Aorta (tissue), 5 donors: ENCODE results near the gene CCT3. TPM values are rescaled to one million over a fixed set of nuclear protein-coding genes. Genes with fewer than 3 reads are reported as not detected.

ENCODE experiments used
- ATAC-seq: fragments of 200-7000 bp; cut with Tn5 transposase; one replicate; pipeline ENCODE4 v1.9.1; 2022; ENCODE audit warnings: moderate library complexity; ENCODE audit not compliant: low FRiP score
- DNase-seq, 2 donors: peaks; one replicate each; pipeline ENCODE4 v3.0.0-alpha.2; 2020
- H3K27ac ChIP-seq, 2 donors: one replicate each; pipeline ENCODE4 v1.5.1; 2013; ENCODE audit warnings: low read length in 2 of 2, mild to moderate bottlenecking in 2 of 2, moderate library complexity in 2 of 2, control low read depth in 1 of 2, inconsistent platforms in 1 of 2, low read depth in 1 of 2
- H3K27me3 ChIP-seq, 2 donors: one replicate each; pipeline ENCODE4 v1.6.1; 2013; ENCODE audit warnings: control low read depth in 1 of 2, low read length in 1 of 2, mild to moderate bottlenecking in 1 of 2, moderate library complexity in 1 of 2; ENCODE audit not compliant: insufficient read depth in 2 of 2, control insufficient read depth in 1 of 2
- H3K36me3 ChIP-seq, 2 donors: one replicate each; pipeline ENCODE4 v1.6.1; 2013; ENCODE audit warnings: control low read depth in 1 of 2, low read length in 1 of 2, mild to moderate bottlenecking in 1 of 2; ENCODE audit not compliant: insufficient read depth in 2 of 2, control insufficient read depth in 1 of 2
- H3K4me1 ChIP-seq, 2 donors: one replicate each; pipeline ENCODE4 v1.6.1; 2013; ENCODE audit warnings: low read length in 2 of 2, control low read depth in 1 of 2, mild to moderate bottlenecking in 1 of 2, moderate library complexity in 1 of 2; ENCODE audit not compliant: insufficient read depth in 2 of 2, control insufficient read depth in 1 of 2
- H3K4me3 ChIP-seq, 2 donors: one replicate each; pipeline ENCODE4 v1.5.1; 2013; ENCODE audit warnings: low read length in 2 of 2, control low read depth in 1 of 2, mild to moderate bottlenecking in 1 of 2
- H3K9me3 ChIP-seq: one replicate; pipeline ENCODE4 v1.6.1; 2013; ENCODE audit warnings: mild to moderate bottlenecking, low read length; ENCODE audit not compliant: control insufficient read depth
- WGBS, 2 donors: extraction: QIAGEN DNeasy Blood & Tissue Kit; methylation state at CpG; one replicate each; pipeline ENCODE4 v1.1.7; 2013; 5-methylcytosine and 5-hydroxymethylcytosine counted together
- intact Hi-C, 2 donors: fragments of 100-400 bp; cut with DNase I; formaldehyde crosslinking; loops; one replicate each; pipeline versions ENCODE4 v1.14.2 to v1.15.0; 2022
- polyA plus RNA-seq, 2 donors: library from polyadenylated mRNA; stranded (reverse); fragments of 200-250 nt; gene quantifications; one replicate each; pipeline ENCODE4 v1.2.3, GENCODE V29; 2013
- total RNA-seq, 2 donors: library from RNA; stranded (reverse); fragmentation: NEBNext Ultra II Directional; extraction: Animal tissue kit (Norgen Biotek cat#: 25700); gene quantifications; one replicate each; pipeline ENCODE4 v1.2.1, GENCODE V29; 2021
- donor health status: healthy with polysubstance abuse.
- donor health status: Bipolar disorder and iron deficiency.
- donor health status: DM: no; HTN: no; CAD: no.
- donor health status: DM: no; HTN: no; CAD: no.
- donor health status: DM: yes; HTN: yes; CAD: no.

The CCT3 gene
- total and polyA plus RNA-seq, 4 donors, result 76.0 to 112 (median 94.5) TPM

DNA sequence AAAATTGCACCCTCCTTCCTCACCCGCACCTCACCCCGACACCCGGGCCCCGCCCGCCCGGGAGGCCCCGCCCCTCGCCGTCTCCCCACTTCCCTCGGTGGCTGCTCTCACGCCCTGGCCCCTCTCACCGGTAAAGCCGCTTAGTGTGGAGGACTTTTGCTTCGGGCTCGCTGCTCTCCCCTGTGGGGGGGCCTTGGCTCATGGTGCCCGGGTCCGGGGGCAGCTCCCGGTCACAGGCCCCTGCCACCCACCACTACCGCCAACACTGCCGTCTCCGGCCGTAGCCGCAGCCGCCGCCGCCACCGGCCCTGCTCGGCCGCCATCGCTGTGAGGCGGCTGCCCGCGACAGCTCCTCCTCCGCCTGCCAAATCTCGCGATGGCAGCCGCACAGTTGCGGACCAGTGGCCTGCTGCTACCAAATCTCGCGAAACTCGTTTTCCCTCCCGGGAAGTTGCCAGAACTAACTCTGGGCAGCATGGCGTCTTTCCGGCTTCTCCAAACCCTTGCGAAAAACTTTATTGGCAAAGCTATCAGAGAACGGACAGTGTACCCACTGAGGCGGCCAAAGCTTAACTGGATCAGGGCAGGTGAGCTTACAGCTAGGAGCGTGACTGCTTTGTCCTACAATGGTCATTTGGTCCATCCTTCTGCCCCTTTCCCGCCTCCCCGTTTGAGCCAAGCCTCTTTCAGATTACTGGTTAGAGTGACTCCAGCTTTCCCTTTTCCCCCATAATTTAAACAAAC, 55.4 kb downstream of the CCT3 start, which contains the start of gene SMG5:
Gene SMG5, minus strand, starts transcription at position 347 of the 744 bp plus-strand sequence. Its CDS starts 145 bp downstream, at position 202.
- Histone ChIP-seq H3K27ac (peak within 1 kb of the TSS in 1 of 2 donors; percentile 34), H3K4me1 (peaks cover 0 to 8% of the 10 kb centered on the region in 2 donors), H3K36me3 (peaks cover 0 to 2% of the 10 kb centered on the region in 2 donors), H3K4me3 (peak within 1 kb of the TSS; percentile 68 to 90), H3K9me3 (no peaks in the 10 kb centered on the region), H3K27me3 (no peaks in the 10 kb centered on the region)
- intact Hi-C loops, result no loop called here
- WGBS, 2 donors, result 0 to 1% methylated on average over 44 to 50 of the region's 50 CpGs
- ATAC-seq (peak; percentile 97), DNase-seq (peak; percentile 98 to 99)

DNA sequence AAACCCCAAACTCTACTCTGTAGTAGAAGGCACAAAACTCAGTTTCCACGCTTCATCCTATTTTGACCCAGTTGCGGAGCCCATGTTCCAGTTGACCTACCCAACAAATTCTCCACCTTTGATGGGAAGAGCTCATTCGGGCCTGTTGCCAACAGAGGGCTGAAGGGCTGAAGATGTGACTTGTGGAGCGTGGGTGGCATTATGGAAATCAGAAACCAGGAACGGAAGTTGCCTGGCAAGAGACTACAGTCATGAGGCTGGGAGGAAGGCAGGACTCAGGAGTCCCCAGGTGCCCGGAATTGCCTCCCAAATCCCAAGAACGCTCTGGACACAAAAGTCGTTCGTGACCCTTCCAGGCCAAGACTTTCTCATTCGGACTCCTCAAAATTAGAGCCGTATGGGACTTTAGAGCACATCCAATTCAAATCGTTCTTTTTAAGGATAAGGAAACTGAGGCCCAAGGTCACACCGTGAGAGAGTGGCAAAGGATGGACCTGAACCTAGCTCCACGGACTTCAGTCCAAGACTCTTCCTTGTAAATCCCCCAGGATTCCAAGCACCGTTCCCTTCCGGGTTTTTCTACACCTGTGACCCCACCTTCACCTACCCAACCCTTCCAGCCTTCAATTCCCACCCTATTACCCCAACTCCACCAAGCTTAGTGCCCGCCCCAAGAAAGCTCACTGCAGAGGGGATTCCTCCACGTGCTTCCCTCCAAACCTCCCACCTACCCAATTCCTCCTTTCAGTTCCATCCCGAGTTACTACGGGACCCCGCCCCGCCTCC, 56.2 kb downstream of the CCT3 start:
- peak in 1 of 2 donors; percentile 37 for DNase-seq
- H3K27ac ChIP-seq, result no peak overlapping the region
- H3K4me1 ChIP-seq, result peaks cover 0 to 8% of the 10 kb centered on the region in 2 donors
- H3K27me3 ChIP-seq, result no peaks in the 10 kb centered on the region
- peaks cover 0 to 2% of the 10 kb centered on the region in 2 donors for H3K36me3 ChIP-seq
- H3K4me3 ChIP-seq, result peak overlapping the region; percentile 67 to 90
- no peaks in the 10 kb centered on the region for H3K9me3 ChIP-seq
- ATAC-seq, result peak; percentile 2
- WGBS, 2 donors, result 7% methylated on average over 22 of the region's 22 CpGs
- intact Hi-C loops, result no loop called here

DNA sequence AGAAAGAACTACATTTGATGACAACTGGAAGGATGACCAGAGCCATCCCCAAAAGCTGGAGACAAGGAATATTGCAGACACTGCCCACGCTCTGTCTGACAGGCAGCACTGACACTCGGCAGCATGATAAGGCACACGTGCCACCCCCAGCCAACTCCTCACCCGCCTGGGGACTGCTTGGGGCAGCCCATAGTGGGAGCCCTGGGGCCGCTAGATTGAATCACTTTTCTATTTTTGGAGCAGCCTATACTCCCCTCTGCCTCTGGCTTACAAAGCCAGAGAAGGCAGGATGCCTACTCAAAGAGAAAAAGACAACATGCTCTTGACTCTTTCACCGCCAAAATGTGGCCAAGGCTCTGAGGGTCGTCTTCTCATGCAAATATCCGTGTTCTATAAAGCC, 56.8 kb downstream of the CCT3 start:
- Histone ChIP-seq H3K9me3 (no peaks in the 10 kb centered on the region), H3K27ac (no peak overlapping the region), H3K4me3 (no peak overlapping the region), H3K27me3 (no peaks in the 10 kb centered on the region), H3K4me1 (peaks cover 0 to 8% of the 10 kb centered on the region in 2 donors), H3K36me3 (peaks cover 0 to 3% of the 10 kb centered on the region in 2 donors)
- 5 to 8% methylated on average over 8 of the region's 8 CpGs for WGBS, 2 donors
- ATAC-seq (no peak), DNase-seq (peak in 1 of 2 donors; percentile 57)
- intact Hi-C loops, result no loop called here

DNA sequence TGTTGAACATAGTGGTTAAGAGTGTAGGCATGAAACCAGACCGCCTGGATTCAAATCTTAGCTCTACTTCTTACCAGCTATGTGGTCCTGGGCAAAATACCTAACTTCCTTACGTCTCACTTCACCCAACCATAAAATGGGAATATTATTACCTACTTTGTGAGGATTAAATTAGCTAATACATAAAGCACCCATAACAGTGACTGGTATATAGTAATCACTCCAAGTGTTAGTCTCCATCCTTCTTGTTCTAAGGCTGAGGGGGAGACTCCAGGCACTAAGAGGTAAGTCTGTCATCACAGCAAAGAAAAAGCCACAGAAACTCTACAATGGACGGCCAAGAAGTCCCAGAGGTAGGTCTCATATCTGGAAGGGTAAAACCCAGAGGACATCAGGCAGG, 58.3 kb downstream of the CCT3 start:
- Histone ChIP-seq H3K9me3 (no peaks in the 10 kb centered on the region), H3K4me1 (peaks cover 0 to 8% of the 10 kb centered on the region in 2 donors), H3K27ac (no peak overlapping the region), H3K27me3 (no peaks in the 10 kb centered on the region), H3K36me3 (peaks cover 0 to 5% of the 10 kb centered on the region in 2 donors), H3K4me3 (no peak overlapping the region)
- intact Hi-C loops, result no loop called here
- no peak for DNase-seq
- WGBS, 2 donors, result 79 to 87% methylated on average over 3 of the region's 3 CpGs
- ATAC-seq, result no peak

DNA sequence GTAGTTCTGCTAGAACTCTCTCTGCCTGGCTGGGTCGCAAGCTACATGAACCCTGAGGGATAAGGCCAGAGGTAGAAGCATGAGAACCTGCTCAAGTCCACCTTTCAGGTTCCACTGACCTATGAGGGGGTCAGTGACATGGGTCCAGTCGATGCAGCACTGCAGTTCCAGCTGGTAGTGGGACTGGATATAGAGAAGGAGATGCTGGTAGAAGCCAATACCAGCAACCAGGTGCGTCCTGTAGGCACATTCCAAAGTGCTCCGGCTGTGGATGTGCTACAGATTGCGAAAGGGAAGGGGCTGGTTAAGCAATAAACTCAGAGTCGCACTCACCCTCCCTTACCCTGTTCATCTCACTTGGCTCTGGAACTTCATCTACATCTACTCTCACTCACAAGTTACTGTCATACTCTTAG, 61.1 kb downstream of the CCT3 start:
- Histone ChIP-seq H3K4me3 (no peak overlapping the region), H3K4me1 (peaks cover 0 to 3% of the 10 kb centered on the region in 2 donors), H3K27me3 (no peaks in the 10 kb centered on the region), H3K27ac (no peak overlapping the region), H3K9me3 (no peaks in the 10 kb centered on the region), H3K36me3 (peaks cover 6 to 18% of the 10 kb centered on the region in 2 donors)
- no peak for ATAC-seq
- intact Hi-C loops, result no loop called here
- peak; percentile 3 to 50 for DNase-seq
- 73 to 81% methylated on average over 6 of the region's 6 CpGs for WGBS, 2 donors

DNA sequence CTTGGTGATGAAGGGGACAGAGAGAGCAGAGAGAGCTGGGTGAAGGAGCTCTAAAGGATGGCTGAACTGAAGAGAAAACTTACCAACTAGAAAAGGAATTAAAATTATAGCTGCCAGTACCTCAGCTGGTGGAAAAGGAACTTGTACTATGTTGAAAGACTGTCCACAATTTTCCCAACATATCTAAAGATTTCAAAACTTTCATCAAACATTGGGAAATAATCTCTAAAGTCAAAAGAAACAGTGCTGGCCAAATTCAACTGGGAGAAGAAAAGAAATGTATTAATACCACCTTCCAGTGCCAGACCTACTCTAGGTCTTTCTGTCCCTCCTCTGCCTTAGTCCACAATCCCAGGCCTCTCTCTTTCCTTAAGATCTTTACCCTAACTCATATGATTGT, 61.6 kb downstream of the CCT3 start:
- Histone ChIP-seq H3K27me3 (no peaks in the 10 kb centered on the region), H3K27ac (no peak overlapping the region), H3K4me1 (peaks cover 0 to 2% of the 10 kb centered on the region in 2 donors), H3K9me3 (no peaks in the 10 kb centered on the region), H3K36me3 (peaks cover 6 to 18% of the 10 kb centered on the region in 2 donors), H3K4me3 (no peak overlapping the region)
- DNase-seq, result no peak
- no peak for ATAC-seq
- intact Hi-C loops, result no loop called here

DNA sequence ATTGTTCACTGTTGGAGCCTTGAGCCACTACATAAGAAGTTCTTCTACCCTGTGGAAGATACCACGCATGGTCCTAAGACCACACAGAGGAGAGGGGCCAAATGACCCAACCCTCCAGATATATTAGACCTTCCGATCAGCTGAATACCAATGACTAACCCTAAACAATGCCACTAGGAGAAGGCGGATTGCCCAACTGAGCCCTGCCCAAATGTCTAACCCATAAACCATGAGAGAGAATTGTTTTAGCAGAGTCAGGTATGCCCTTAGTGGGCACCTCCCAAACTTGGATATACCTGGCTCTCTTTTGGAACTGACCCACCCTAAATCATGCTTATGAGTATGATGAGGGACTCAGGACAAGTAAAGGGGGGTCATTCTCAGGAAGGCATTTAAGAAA, 67.8 kb downstream of the CCT3 start:
- 90 to 94% methylated on average over 3 of the region's 3 CpGs for WGBS, 2 donors
- no peaks in the 10 kb centered on the region for H3K4me1 ChIP-seq
- H3K27me3 ChIP-seq, result no peaks in the 10 kb centered on the region
- DNase-seq (no peak), ATAC-seq (no peak)
- no peak overlapping the region for H3K4me3 ChIP-seq
- peaks cover 12 to 44% of the 10 kb centered on the region in 2 donors for H3K36me3 ChIP-seq
- no peak overlapping the region for H3K27ac ChIP-seq
- intact Hi-C loops, result no loop called here
- H3K9me3 ChIP-seq, result no peaks in the 10 kb centered on the region

DNA sequence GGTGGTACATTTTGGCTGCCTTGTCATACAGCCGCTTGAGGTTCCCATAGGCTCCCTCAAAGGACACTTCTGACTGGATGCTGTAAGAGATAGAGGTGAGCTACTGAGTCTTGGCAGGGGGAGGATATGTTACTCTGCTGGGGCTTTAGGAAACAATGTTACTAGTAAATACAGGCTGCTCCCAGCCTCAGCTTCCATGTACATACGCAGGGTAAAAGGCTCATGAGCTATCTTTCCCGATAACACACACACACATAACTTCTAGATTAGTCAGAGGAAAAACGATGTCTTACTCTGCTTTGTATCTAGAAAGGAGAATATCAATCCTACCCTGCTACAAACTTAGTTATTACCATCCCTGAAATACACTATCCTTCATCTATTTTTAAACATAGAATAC, 69.8 kb downstream of the CCT3 start:
- peaks cover 9 to 36% of the 10 kb centered on the region in 2 donors for H3K36me3 ChIP-seq
- H3K27me3 ChIP-seq, result no peaks in the 10 kb centered on the region
- DNase-seq (no peak), ATAC-seq (no peak)
- intact Hi-C loops, result no loop called here
- no peaks in the 10 kb centered on the region for H3K4me1 ChIP-seq
- 70 to 71% methylated on average over 4 of the region's 4 CpGs for WGBS, 2 donors
- no peaks in the 10 kb centered on the region for H3K9me3 ChIP-seq
- no peak overlapping the region for H3K4me3 ChIP-seq
- no peak overlapping the region for H3K27ac ChIP-seq
